NCI-H2227 treated with DMSO at 0.1 percent for 48 hours (cell line): ENCODE results near the gene ADCYAP1.
A peak's percentile ranks its signal among the peaks of the same experiment; 100 is the strongest.
"Not testable (repeated sequence)": the region's sequence is repeated elsewhere in the genome, so short reads cannot be mapped to it uniquely, and the experiment has no call there.

Source experiments
- DNase-seq: peaks from one replicate; lab custom pipeline; 2025; lab: John Stamatoyannopoulos, UW

ADCYAP1 gene

GRCh38 chr18:904218-905090 lies at the start of gene ADCYAP1:
ADCYAP1 (plus strand) TSS chr18:904871; CDS start chr18:905387, 516 bp downstream.
- DNase-seq: peak; percentile 13

DNA sequence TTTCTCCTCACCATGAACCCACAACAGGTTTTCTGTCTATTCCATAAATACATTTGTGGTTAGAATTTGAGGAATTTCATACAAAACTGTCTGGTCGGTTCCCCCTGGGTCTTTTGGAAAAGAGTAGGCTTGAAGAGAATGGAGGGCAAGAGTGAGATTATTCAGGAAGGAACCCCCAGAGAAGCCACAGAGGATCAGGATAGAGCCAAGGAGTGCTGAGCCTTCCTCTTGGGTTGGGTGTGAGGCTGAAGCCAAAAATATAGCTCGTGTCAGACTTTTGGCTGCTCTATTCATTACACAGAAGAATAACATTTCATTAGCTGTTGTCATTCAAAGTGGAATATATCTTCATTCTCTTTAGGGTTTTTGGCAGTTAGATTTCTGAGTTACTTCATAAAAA lies 46.7 kb upstream of the ADCYAP1 start:
- DNase-seq: no peak

DNA sequence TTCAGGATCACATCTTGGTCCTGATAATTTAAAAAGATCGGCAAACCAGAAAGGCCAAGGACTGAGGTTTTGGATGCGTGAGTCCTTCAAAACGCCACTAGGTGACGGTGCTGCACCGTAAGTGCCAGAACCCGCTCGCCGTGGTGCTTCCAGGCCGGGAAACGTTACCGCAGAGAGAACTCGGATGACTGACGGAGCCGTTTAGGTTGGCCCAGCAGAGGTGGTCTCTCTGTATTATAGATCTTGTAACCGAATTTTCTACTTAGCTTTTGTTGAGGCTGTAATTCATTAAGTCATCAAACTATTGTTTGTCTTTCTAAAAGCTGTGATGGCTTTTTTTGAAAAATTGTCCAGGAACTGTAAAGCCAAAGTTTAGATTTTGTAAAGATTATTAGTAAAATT lies 39.8 kb upstream of the ADCYAP1 start:
- DNase-seq: peak; percentile 43

DNA sequence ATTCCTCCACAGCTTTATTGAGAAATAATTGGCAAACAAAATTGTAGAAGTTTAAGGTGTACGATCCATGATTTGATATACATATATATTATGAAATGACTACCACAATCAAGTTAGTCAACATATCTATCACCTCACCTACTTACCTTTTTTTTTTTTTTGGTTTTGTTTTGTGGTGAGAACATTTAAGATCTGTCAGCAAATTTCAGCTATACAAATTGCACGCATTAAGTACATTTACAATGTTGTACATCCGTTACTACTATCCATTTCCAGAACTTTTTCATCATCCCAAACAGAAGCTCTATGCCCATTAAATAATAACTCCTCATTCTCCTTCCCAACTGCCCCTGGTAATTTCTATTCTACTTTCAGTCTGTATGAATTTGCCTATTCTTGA lies 37.4 kb upstream of the ADCYAP1 start:
- DNase-seq: no peak

GRCh38 chr18:873426-873825 lies 31.2 kb upstream of the ADCYAP1 start:
- not testable (repeated sequence) for DNase-seq

- DNase-seq: no peak
Observed at GRCh38 chr18:875912-876311, 28.8 kb upstream of the ADCYAP1 start.

GRCh38 chr18:877238-877637 lies 27.4 kb upstream of the ADCYAP1 start:
- DNase-seq: no peak

DNA sequence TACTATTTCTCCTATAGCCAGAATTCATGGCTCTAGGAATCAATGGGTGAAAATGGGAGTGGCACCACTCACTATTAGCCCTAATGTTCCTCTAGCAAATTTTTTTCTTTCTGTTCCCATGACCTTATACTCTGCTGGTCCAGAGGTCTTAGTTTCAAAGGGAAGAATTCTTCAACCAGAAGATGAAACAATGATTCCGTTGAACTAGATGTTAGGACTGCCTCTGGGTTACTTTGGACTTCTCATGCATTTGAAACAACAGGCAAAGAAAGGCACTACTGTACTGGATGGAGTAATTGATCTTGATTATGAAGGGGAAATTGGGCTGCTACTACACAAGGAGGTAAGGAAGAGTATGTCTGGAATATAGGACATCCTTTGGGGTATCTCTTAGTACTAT lies 18.6 kb upstream of the ADCYAP1 start:
- DNase-seq: no peak

- no peak for DNase-seq
Observed at GRCh38 chr18:887716-888115, 17.0 kb upstream of the ADCYAP1 start.

GRCh38 chr18:892316-892715 lies 12.4 kb upstream of the ADCYAP1 start:
- DNase-seq: no peak

- no peak for DNase-seq
Observed at GRCh38 chr18:896315-896714, 8.4 kb upstream of the ADCYAP1 start.

GRCh38 chr18:901761-902160 lies 2.9 kb upstream of the ADCYAP1 start:
- no peak for DNase-seq

DNA sequence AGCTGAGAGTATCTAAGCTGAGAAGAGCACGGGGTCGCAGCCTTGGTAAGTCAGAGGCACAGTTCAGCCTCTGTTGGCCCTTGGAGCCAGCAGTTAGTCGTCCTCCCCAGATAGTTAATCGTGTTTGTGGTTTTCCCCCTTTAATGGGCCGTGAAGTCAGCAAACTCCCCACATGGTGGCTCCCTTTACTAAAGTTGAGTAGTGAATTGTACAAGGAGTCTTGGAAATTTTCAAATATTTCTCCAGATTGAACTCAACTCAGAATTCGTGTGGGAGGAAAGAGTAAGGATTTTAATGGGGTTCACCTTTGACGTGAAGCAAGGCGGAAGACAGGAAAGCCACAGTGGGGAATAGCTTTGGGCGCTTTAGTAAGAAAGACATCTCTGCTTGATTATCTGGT lies 2.4 kb upstream of the ADCYAP1 start:
- no peak for DNase-seq

DNA sequence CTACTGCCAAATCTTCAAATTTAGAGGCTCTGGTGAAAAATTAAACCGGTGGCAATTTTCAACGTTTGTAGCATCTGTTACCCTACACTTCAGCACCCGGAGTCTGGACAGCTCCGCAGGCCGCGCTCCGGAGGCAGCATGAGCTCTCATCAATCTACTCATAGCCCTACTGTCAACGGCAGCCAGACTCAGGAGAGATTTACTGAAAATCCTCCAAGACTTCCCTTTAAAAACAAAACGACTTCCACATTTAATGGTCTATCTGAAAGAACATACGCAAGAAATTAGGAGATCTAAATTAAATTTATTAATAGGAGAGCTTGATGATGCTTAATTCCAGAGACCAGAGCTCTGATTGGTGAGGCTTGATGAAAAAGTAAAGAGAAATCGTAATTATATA lies 970 bp upstream of the ADCYAP1 start:
- no peak for DNase-seq

- no peak for DNase-seq
Observed at GRCh38 chr18:905307-905947, 756 bp downstream of the ADCYAP1 start.

- no peak for DNase-seq
Observed at GRCh38 chr18:905948-906415, 1.3 kb downstream of the ADCYAP1 start.

DNA sequence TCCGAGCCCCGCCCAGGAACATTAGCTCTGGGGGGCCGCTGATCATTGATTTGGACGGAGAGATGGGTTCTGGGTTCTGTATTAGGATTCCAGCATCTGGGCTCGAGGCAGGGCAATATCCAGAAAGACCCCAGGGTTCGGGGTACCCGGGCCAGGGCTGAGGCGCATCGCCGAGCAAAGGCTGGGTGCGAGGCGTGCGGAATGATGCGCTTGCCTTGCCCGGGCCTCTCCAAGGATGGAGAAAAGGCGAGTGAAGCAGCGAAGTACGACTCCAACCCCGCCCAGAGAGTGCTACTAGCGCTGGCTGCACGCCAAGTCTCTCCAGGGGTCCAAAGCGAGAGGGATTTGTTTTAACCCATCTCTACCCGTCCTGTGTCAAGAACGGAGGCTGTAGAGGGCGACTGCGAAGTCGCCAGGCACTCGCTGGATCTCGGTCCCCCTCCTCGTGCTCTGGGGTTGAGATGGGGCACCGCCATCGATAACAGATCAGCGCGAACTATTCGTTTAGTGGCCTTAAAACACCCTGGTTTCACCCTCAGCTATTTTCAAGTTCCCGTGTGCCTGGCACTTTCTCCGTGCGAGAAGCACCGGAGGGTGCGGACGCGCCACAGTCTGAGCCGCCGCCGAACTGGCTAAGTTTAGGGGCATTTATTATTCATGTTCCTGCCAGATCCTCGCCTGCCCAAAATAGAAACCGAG lies 1.9 kb downstream of the ADCYAP1 start:
- DNase-seq: peak; percentile 4

GRCh38 chr18:907115-907884 lies 2.6 kb downstream of the ADCYAP1 start:
- no peak for DNase-seq

DNA sequence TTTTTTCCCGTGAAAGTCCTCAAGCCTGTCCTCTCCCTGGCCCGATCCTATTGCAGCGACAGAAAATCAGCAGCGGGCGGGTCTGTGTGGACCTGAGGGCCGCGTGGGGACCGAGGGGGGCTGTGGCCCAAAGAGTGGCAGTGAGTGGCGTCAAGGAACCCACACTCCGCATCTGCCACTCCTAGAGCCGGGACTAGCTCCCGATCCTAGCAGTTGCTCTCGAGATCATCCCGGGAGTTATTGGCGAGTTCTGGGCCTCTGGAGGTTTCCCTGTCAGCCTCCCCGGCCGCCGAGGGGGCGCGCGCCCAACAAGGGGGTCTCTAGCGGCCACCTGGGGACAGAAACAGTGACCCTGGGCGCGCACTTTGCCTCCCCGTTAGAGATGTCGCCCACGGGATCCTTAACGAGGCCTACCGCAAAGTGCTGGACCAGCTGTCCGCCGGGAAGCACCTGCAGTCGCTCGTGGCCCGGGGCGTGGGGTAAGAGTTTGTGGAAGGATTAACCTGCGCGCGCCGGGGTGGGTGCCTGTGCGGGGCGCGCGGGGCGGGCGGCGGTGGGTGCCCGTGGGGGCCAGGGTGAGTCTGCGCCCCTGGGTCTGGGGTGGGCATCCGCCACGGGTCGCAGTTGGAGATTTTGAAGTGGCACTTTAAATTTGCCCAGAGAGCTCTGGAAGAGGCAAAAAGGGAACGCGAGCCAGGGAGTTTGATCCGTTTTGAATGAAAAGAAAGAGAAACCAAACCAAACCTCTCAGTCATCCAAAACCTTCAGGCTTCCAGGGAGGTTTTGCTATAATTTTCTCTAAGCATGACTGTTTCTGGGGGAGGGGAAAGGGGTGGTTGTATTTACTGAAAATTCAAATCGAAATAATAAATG lies 3.5 kb downstream of the ADCYAP1 start:
- DNase-seq: no peak

- no peak for DNase-seq
Observed at GRCh38 chr18:908758-909724, 4.4 kb downstream of the ADCYAP1 start.
